ENCODE data around the gene AQP6.

GRCh38 chr12:49998453-49998852 lies 25.7 kb downstream of the AQP6 start:
- no peak for TF ChIP-seq POLR2A (IDR thresholded peaks at IDR 0.05)
- TF ChIP-seq CTCF (IDR thresholded peaks at IDR 0.05), result no peak
